SK-N-MC (cell line): ENCODE data around the gene PARP4.
"Not testable (repeated sequence)": the region's sequence is repeated elsewhere in the genome, so short reads cannot be mapped to it uniquely, and the experiment has no call there.

Source experiments
- EZH2 ChIP-seq: fragments of 200-600 bp; sonication (generic); IDR thresholded peaks from one replicate; pipeline ENCODE4 v1.6.1; 2017; ENCODE audit warnings: antibody characterized with exemption
- FOXP2 ChIP-seq: optimal IDR thresholded peaks from 2 replicates; pipeline ENCODE3; 2011; ENCODE audit warnings: mild to moderate bottlenecking, moderate library complexity; ENCODE audit not compliant: insufficient read depth; ENCODE audit errors: extremely low read length, control extremely low read depth
- POLR2AphosphoS5 ChIP-seq: IDR thresholded peaks from 2 replicates; pipeline ENCODE4 v1.6.1; 2012; ENCODE audit warnings: mild to moderate bottlenecking, low read depth, low read length, borderline replicate concordance

GRCh38 chr13:24380227-24380626 is 132.4 kb downstream of the PARP4 start:
- TF ChIP-seq POLR2AphosphoS5, EZH2, FOXP2: not testable (repeated sequence)
